Keratinocyte (primary cell): Measurements from ENCODE around the gene MIA2. TPM values are rescaled to one million over a fixed set of nuclear protein-coding genes. Genes with fewer than 3 reads are reported as not detected.

Experiments used
- DNase-seq: peaks from one replicate; pipeline ENCODE4 v3.0.0-alpha.2; 2011; ENCODE audit warnings: low read depth, missing footprints, low spot score
- FAIRE-seq: peaks from 2 replicates; lab custom pipeline; 2011; peaks lifted over from hg19 to GRCh38; lab: Jason Lieb, UNC
- H2AFZ ChIP-seq: 2 replicates; pipeline ENCODE4 v1.6.0; 2012; ENCODE audit warnings: low read length, control low read depth, inconsistent platforms; ENCODE audit not compliant: control insufficient read depth
- H3K27ac ChIP-seq: 2 replicates; pipeline ENCODE4 v1.5.1; 2011; ENCODE audit warnings: low read length; ENCODE audit not compliant: control insufficient read depth, insufficient read depth
- H3K27me3 ChIP-seq: 3 replicates; pipeline ENCODE4 v1.6.0; 2011; ENCODE audit warnings: low read length; ENCODE audit not compliant: control insufficient read depth, insufficient read depth; ENCODE audit errors: extremely low read depth
- H3K36me3 ChIP-seq, 2 experiments: 2 replicates in 1 of 2; 3 replicates in 1 of 2; pipeline ENCODE4 v1.5.1; 2011; ENCODE audit warnings: low read length in 2 of 2, mild to moderate bottlenecking in 1 of 2; ENCODE audit not compliant: control insufficient read depth in 2 of 2, insufficient read depth in 2 of 2; ENCODE audit errors: extremely low read depth in 1 of 2
- H3K4me1 ChIP-seq: 3 replicates; pipeline ENCODE4 v1.5.1; 2011; ENCODE audit warnings: low read length; ENCODE audit not compliant: control insufficient read depth, insufficient read depth; ENCODE audit errors: extremely low read depth
- H3K4me2 ChIP-seq: 3 replicates; pipeline ENCODE4 v1.6.0; 2011; ENCODE audit warnings: low read depth, low read length; ENCODE audit not compliant: control insufficient read depth, insufficient read depth; ENCODE audit errors: extremely low read depth
- H3K4me3 ChIP-seq, 3 experiments: fragments of 200-600 bp in 1 of 3; sonication (generic) in 1 of 3; 2 replicates in 2 of 3; 3 replicates in 1 of 3; pipeline ENCODE4 v1.5.1; 2011 to 2016; ENCODE audit warnings: low read length in 3 of 3, mild to moderate bottlenecking in 3 of 3, control low read depth in 2 of 3, inconsistent platforms in 1 of 3, low read depth in 1 of 3, mixed read lengths in 1 of 3, mixed run types in 1 of 3, moderate library complexity in 1 of 3; ENCODE audit not compliant: control insufficient read depth in 2 of 3, insufficient read depth in 2 of 3; ENCODE audit errors: extremely low read depth in 1 of 3
- H3K79me2 ChIP-seq: 2 replicates; pipeline ENCODE4 v1.6.0; 2012; ENCODE audit warnings: low read length; ENCODE audit not compliant: control insufficient read depth, insufficient read depth
- H3K9ac ChIP-seq: 3 replicates; pipeline ENCODE4 v1.6.0; 2011; ENCODE audit warnings: low read length; ENCODE audit not compliant: control insufficient read depth, insufficient read depth; ENCODE audit errors: extremely low read depth
- H3K9me1 ChIP-seq: 3 replicates; pipeline ENCODE4 v1.6.0; 2011; ENCODE audit warnings: low read length; ENCODE audit not compliant: control insufficient read depth, insufficient read depth; ENCODE audit errors: extremely low read depth
- H3K9me3 ChIP-seq: 2 replicates; pipeline ENCODE4 v1.5.1; 2012; ENCODE audit warnings: low read depth, low read length; ENCODE audit not compliant: control insufficient read depth
- H4K20me1 ChIP-seq: 3 replicates; pipeline ENCODE4 v1.6.0; 2011; ENCODE audit warnings: low read length; ENCODE audit not compliant: control insufficient read depth, insufficient read depth; ENCODE audit errors: extremely low read depth
- EZH2 ChIP-seq: IDR thresholded peaks from one replicate; pipeline ENCODE4 v1.6.1; 2012; ENCODE audit warnings: inconsistent platforms, mild to moderate bottlenecking, low read length, moderate library complexity
- dilution Hi-C: fragments of 300-500 bp; cut with MboI; formaldehyde crosslinking; loops from one replicate; pipeline ENCODE4 v1.7.0; 2020; ENCODE audit warnings: low sequenced_read_pairs; ENCODE audit not compliant: extremely low pct_ligation_motif_present
- polyA plus RNA-seq, 5 experiments: library from polyadenylated mRNA; depleted of rRNA in 3 of 5; stranded (reverse) in 3 of 5; stranded (forward) in 1 of 5; unstranded in 1 of 5; fragments of >200 nt; gene quantifications; 1 replicate in 1 of 5; 2 replicates in 3 of 5; 3 replicates in 1 of 5; pipeline versions ENCODE4 v1.2.1 to v1.2.3, GENCODE V29; 2011 to 2012; ENCODE audit warnings: missing spikeins in 2 of 5, low read depth in 1 of 5, low replicate concordance in 1 of 5
- TF ChIP-seq, protein P1 (sequence below), 3 experiments: IDR thresholded peaks in 1 of 3; conservative IDR thresholded peaks in 1 of 3; optimal IDR thresholded peaks in 1 of 3; 2 replicates in 2 of 3; 3 replicates in 1 of 3; pipeline versions ENCODE3 to v1.5.1; 2011; ENCODE audit warnings: low read length in 3 of 3, mild to moderate bottlenecking in 3 of 3, moderate library complexity in 2 of 3, control low read depth in 1 of 3, inconsistent platforms in 1 of 3; ENCODE audit not compliant: insufficient read depth in 2 of 3; ENCODE audit errors: extremely low read depth in 1 of 3

The MIA2 gene
- polyA plus RNA-seq, 1 donor (not counting 4 experiments of a cell fraction or from before 2014, with no cell fraction given): 21.9 TPM

GRCh38 chr14:39416072-39416471 is 182.4 kb downstream of the MIA2 start:
- FAIRE-seq (no peak), DNase-seq (no peak)
- H3K9me3 ChIP-seq: no peaks in the 10 kb centered on the region
- dilution Hi-C loops: no loop called here
- TF ChIP-seq, protein P1, sequence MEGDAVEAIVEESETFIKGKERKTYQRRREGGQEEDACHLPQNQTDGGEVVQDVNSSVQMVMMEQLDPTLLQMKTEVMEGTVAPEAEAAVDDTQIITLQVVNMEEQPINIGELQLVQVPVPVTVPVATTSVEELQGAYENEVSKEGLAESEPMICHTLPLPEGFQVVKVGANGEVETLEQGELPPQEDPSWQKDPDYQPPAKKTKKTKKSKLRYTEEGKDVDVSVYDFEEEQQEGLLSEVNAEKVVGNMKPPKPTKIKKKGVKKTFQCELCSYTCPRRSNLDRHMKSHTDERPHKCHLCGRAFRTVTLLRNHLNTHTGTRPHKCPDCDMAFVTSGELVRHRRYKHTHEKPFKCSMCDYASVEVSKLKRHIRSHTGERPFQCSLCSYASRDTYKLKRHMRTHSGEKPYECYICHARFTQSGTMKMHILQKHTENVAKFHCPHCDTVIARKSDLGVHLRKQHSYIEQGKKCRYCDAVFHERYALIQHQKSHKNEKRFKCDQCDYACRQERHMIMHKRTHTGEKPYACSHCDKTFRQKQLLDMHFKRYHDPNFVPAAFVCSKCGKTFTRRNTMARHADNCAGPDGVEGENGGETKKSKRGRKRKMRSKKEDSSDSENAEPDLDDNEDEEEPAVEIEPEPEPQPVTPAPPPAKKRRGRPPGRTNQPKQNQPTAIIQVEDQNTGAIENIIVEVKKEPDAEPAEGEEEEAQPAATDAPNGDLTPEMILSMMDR (optimal IDR thresholded peaks at IDR 0.05 in 1 of 3, IDR thresholded peaks at IDR 0.05 in 1 of 3, conservative IDR thresholded peaks at IDR 0.05 in 1 of 3; ENCODE audit: extremely low read depth in 1 of 3, insufficient read depth in 2 of 3, low read length in 3 of 3): no peak
- no peak for TF ChIP-seq EZH2
- H3K27ac ChIP-seq: no peak overlapping the region
- no peaks in the 10 kb centered on the region for H4K20me1 ChIP-seq
- no peaks in the 10 kb centered on the region for H3K36me3 ChIP-seq
- H3K79me2 ChIP-seq: peaks cover under 1% of the 10 kb centered on the region
- H2AFZ ChIP-seq: no peak overlapping the region
- no peaks in the 10 kb centered on the region for H3K4me1 ChIP-seq
- no peak overlapping the region for H3K4me3 ChIP-seq
- H3K27me3 ChIP-seq: no peaks in the 10 kb centered on the region
- H3K9me1 ChIP-seq: no peaks in the 10 kb centered on the region
- no peak overlapping the region for H3K4me2 ChIP-seq
- no peak overlapping the region for H3K9ac ChIP-seq

GRCh38 chr14:39417014-39417413 is 183.3 kb downstream of the MIA2 start:
- no peak for TF ChIP-seq EZH2
- TF ChIP-seq, protein P1 (optimal IDR thresholded peaks at IDR 0.05 in 1 of 3, IDR thresholded peaks at IDR 0.05 in 1 of 3, conservative IDR thresholded peaks at IDR 0.05 in 1 of 3; ENCODE audit: extremely low read depth in 1 of 3, insufficient read depth in 2 of 3, low read length in 3 of 3): peak; percentile 44 to 59 (median 58)
- Histone ChIP-seq H3K79me2 (peaks cover 2% of the 10 kb centered on the region), H2AFZ (no peak overlapping the region), H3K36me3 (no peaks in the 10 kb centered on the region), H3K9me3 (no peaks in the 10 kb centered on the region), H3K9me1 (no peaks in the 10 kb centered on the region), H3K4me3 (no peak overlapping the region), H3K27ac (no peak overlapping the region), H4K20me1 (no peaks in the 10 kb centered on the region), H3K4me2 (no peak overlapping the region), H3K27me3 (no peaks in the 10 kb centered on the region), H3K4me1 (no peaks in the 10 kb centered on the region), H3K9ac (no peak overlapping the region)
- FAIRE-seq (peak; percentile 58), DNase-seq (no peak)
- dilution Hi-C loops: no loop called here
